Thymus (tissue), 11 donors: ENCODE data around the gene TMEM132D. TPM values are rescaled to one million over a fixed set of nuclear protein-coding genes. Genes with fewer than 3 reads are reported as not detected.

ENCODE experiments used
- DNase-seq, 9 donors: peaks; one replicate each; pipeline ENCODE4 v3.0.0-alpha.2; 2013; ENCODE audit warnings: low spot score in 9 of 9, low read depth in 6 of 9, missing footprints in 1 of 9
- H3K27ac ChIP-seq, 2 donors: one replicate each; pipeline ENCODE4 v1.5.1; 2013; ENCODE audit warnings: control low read depth in 1 of 2, low read depth in 1 of 2, low read length in 1 of 2, mild to moderate bottlenecking in 1 of 2, moderate library complexity in 1 of 2
- H3K27me3 ChIP-seq, 2 donors: one replicate each; pipeline ENCODE4 v1.5.1; 2013; ENCODE audit warnings: low read length in 1 of 2; ENCODE audit not compliant: control insufficient read depth in 2 of 2, insufficient read depth in 1 of 2
- H3K36me3 ChIP-seq, 2 donors: one replicate each; pipeline ENCODE4 v1.5.1; 2013; ENCODE audit warnings: low read length in 1 of 2, mild to moderate bottlenecking in 1 of 2, moderate library complexity in 1 of 2; ENCODE audit not compliant: control insufficient read depth in 2 of 2, insufficient read depth in 2 of 2
- H3K4me1 ChIP-seq, 2 donors: one replicate each; pipeline ENCODE4 v1.5.1; 2013; ENCODE audit warnings: low read length in 2 of 2; ENCODE audit not compliant: control insufficient read depth in 2 of 2, insufficient read depth in 2 of 2
- H3K4me3 ChIP-seq, 2 donors: one replicate each; pipeline ENCODE4 v1.5.1; 2013; ENCODE audit warnings: low read length in 2 of 2, control low read depth in 1 of 2, mild to moderate bottlenecking in 1 of 2
- H3K9me3 ChIP-seq, 2 donors: one replicate each; pipeline ENCODE4 v1.5.1; 2013; ENCODE audit warnings: low read length in 1 of 2, mild to moderate bottlenecking in 1 of 2; ENCODE audit not compliant: control insufficient read depth in 2 of 2, insufficient read depth in 1 of 2
- WGBS: extraction: QIAGEN DNeasy Blood & Tissue Kit; methylation state at CpG from one replicate; pipeline ENCODE4 v1.1.7; 2013; 5-methylcytosine and 5-hydroxymethylcytosine counted together
- polyA plus RNA-seq: library from polyadenylated mRNA; stranded (reverse); fragments of 200-250 nt; gene quantifications from one replicate; pipeline ENCODE4 v1.2.3, GENCODE V29; 2013
- total RNA-seq: library from RNA; stranded (reverse); fragments of 120-200 nt; gene quantifications from one replicate; pipeline ENCODE4 v1.2.4, GENCODE V29; 2013
- donor health status: healthy.

Gene TMEM132D
- total and polyA plus RNA-seq, 2 donors = 0.02 TPM; not detected in 1

DNA sequence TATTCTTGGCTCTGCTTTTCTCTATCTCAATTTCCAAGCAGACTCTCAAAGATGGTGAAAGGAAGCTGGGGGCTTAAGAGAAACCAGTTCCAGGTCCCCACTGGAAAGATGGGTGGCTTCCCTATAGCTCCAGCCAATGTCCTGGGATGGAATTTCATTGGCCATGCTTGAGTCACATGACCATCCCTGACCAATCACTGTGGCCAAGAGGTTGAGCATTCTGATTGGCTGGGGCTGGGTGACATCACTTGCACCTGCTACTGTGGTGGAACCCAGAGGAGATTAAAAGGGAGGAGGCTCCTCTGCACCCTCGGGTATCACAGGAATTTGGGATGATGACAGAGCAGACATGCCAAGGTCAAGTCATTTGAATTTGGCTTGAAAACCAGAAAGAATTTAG lies 436.5 kb downstream of the TMEM132D start:
- Histone ChIP-seq H3K9me3 (no peaks in the 10 kb centered on the region), H3K4me1 (no peaks in the 10 kb centered on the region), H3K36me3 (no peaks in the 10 kb centered on the region), H3K27ac (no peak overlapping the region), H3K27me3 (no peaks in the 10 kb centered on the region), H3K4me3 (no peak overlapping the region)
- WGBS = 89% methylated on average over 1 of the region's 1 CpG
- no peak for DNase-seq

DNA sequence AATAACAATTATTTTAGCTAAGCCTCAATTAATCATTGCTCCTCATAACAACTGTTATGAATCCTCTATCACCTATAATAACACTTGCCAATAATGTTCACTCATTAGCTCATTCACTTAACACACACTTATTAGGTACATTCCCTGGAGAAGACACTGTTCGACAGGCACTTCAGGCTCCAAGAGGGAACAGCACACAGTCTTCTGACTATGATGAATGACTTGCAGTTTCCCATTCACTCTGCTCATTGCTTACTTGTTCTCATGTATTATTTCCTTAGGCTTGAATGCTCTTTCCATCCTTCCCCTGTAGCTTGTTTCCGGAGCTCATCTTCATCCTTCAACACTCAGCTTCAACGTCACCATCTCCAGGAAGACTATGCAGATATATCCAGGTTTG lies 437.3 kb downstream of the TMEM132D start:
- Histone ChIP-seq H3K4me1 (no peaks in the 10 kb centered on the region), H3K27ac (no peak overlapping the region), H3K4me3 (no peak overlapping the region), H3K36me3 (no peaks in the 10 kb centered on the region), H3K27me3 (no peaks in the 10 kb centered on the region), H3K9me3 (no peaks in the 10 kb centered on the region)
- DNase-seq = no peak
- 91% methylated on average over 3 of the region's 3 CpGs for WGBS

DNA sequence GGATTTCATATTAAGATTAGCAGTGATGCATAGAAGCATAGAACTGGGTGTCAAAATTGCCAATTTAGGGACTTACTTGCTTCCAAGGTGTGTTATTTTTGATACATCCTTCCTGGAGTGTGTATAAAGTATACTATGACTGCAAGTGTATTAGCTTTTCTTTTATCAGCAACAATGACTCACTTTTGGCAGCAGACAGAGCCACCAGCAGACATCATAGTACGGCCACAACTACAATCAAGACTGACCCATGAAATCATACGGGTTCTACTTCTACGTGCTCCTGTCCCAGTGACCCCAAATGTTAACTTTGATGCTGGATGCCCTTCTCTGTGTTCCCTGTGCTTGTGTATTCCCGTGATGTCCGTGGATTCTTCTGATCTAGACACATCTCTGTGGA lies 443.9 kb downstream of the TMEM132D start:
- Histone ChIP-seq H3K27me3 (no peaks in the 10 kb centered on the region), H3K9me3 (no peaks in the 10 kb centered on the region), H3K4me1 (no peaks in the 10 kb centered on the region), H3K36me3 (no peaks in the 10 kb centered on the region), H3K4me3 (no peak overlapping the region), H3K27ac (no peak overlapping the region)
- 91% methylated on average over 5 of the region's 5 CpGs for WGBS
- no peak for DNase-seq

- Histone ChIP-seq H3K27me3 (no peaks in the 10 kb centered on the region), H3K4me1 (no peaks in the 10 kb centered on the region), H3K9me3 (no peaks in the 10 kb centered on the region), H3K27ac (no peak overlapping the region), H3K4me3 (no peak overlapping the region), H3K36me3 (no peaks in the 10 kb centered on the region)
- DNase-seq = no peak
- 90% methylated on average over 6 of the region's 6 CpGs for WGBS
Observed at GRCh38 chr12:129446696-129447095, 457.1 kb downstream of the TMEM132D start.

DNA sequence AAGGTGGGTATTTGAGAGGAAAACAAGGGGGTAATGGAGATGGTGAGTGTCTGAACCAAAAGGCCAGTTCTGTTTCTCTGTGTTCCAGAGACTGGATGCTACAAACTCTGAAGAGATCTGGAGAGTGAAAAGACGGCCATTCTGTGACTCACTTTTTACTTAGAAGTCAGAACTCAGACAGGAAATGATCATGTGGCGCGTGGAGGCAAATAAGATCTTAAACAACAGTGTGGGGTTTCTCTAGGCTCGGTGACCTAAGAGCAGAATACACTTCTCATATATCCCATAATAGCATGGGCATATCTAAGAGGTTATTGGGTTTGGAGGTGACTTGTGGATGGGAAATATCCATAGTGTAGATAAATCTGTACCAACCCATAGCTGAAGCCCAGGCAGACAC lies 463.5 kb downstream of the TMEM132D start:
- H3K4me1 ChIP-seq = no peaks in the 10 kb centered on the region
- 76% methylated on average over 4 of the region's 4 CpGs for WGBS

DNA sequence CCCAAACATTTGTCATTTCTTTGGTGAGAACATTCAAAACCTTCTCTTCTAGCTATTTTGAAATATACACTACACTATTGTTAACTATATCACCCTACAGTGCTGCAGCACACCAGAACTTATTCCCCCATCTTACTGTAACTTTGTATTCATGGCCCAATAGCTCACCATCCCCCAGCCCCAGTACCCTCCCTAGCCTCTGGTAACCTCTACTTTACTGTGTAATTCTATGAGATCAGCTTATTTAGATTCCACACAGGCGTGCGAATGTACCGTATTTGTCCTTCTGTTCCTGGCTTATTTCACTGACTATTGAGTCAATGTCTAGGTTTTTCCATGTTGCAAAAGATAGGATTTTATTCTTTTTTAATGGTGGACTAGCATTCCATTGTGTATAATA lies 469.0 kb downstream of the TMEM132D start:
- WGBS = 97% methylated on average over 3 of the region's 3 CpGs
- Histone ChIP-seq H3K27me3 (no peaks in the 10 kb centered on the region), H3K4me3 (no peak overlapping the region), H3K27ac (no peak overlapping the region), H3K36me3 (no peaks in the 10 kb centered on the region), H3K4me1 (no peaks in the 10 kb centered on the region), H3K9me3 (peaks cover 0 to 3% of the 10 kb centered on the region in 2 donors)
- DNase-seq = no peak

More for the DNA sequence above, 463.5 kb downstream of the TMEM132D start:
- H3K4me3 ChIP-seq = no peak overlapping the region
- H3K36me3 ChIP-seq = no peaks in the 10 kb centered on the region
- H3K9me3 ChIP-seq = no peaks in the 10 kb centered on the region
- DNase-seq = no peak
- no peak overlapping the region for H3K27ac ChIP-seq
- H3K27me3 ChIP-seq = no peaks in the 10 kb centered on the region

GRCh38 chr12:129428240-129428936 lies 475.4 kb downstream of the TMEM132D start:
- no peaks in the 10 kb centered on the region for H3K27me3 ChIP-seq
- peaks cover 0 to under 1% of the 10 kb centered on the region in 2 donors for H3K9me3 ChIP-seq
- H3K36me3 ChIP-seq = no peaks in the 10 kb centered on the region
- no peaks in the 10 kb centered on the region for H3K4me1 ChIP-seq
- no peak overlapping the region for H3K27ac ChIP-seq
- 74% methylated on average over 5 of the region's 5 CpGs for WGBS
- no peak for DNase-seq
- no peak overlapping the region for H3K4me3 ChIP-seq

DNA sequence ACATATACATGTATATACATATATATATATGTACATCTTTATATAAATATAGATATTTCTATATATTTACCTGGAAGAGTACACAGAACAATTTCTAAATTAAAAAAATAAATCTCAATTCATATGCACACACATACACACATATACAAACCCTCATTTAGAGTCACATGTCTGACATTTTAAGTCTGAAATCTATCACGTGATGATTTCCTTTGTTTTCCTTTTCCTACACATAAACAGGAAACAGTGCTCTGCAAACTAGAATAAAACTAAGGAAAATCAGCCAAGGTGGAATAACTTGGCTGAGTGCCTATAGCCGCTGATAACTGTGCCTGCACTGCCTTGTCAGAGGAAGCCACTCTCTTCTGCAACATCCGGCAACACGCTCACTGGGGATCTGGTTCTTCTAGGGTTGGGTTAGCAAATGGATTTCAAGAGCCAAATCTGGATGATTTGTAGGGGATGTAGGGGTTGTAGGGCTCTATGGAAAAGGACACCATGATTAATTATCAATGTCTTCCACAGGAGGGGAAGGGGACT lies 480.7 kb downstream of the TMEM132D start:
- H3K4me1 ChIP-seq = no peaks in the 10 kb centered on the region
- DNase-seq = no peak
- H3K27ac ChIP-seq = no peak overlapping the region
- H3K27me3 ChIP-seq = no peaks in the 10 kb centered on the region
- H3K36me3 ChIP-seq = no peaks in the 10 kb centered on the region
- H3K9me3 ChIP-seq = no peaks in the 10 kb centered on the region
- no peak overlapping the region for H3K4me3 ChIP-seq
- WGBS = 55% methylated on average over 4 of the region's 4 CpGs

DNA sequence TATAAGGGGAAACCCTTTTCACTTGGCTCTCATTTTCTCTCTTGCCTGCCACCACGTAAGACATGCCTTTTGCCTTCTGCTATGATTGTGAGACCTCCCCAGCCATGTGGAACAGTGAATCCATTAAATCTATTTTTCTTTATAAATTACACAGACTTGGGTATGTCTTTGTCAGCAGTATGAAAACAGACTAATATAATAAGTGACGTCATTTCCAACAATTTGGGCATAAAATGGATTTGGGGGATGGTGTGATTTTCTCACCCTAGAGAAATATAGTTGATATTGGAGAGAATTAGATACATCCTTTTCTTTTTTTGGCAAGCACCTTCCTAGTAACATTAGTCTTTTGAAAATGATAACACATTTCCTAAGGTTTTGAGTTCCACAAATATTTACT lies 490.5 kb downstream of the TMEM132D start:
- 91% methylated on average over 2 of the region's 2 CpGs for WGBS
- DNase-seq = no peak
- Histone ChIP-seq H3K27me3 (no peaks in the 10 kb centered on the region), H3K36me3 (no peaks in the 10 kb centered on the region), H3K9me3 (no peaks in the 10 kb centered on the region), H3K27ac (no peak overlapping the region), H3K4me3 (no peak overlapping the region), H3K4me1 (no peaks in the 10 kb centered on the region)
